Smooth muscle cell (in vitro differentiated cells): Measurements from ENCODE around the gene PCDHB6. TPM values are rescaled to one million over a fixed set of nuclear protein-coding genes. Genes with fewer than 3 reads are reported as not detected.
"Not testable (repeated sequence)": the region's sequence is repeated elsewhere in the genome, so short reads cannot be mapped to it uniquely, and the experiment has no call there.

ENCODE experiments used
- DNase-seq: peaks from one replicate; lab custom pipeline; 2025; ENCODE audit not compliant: unreplicated experiment; lab: John Stamatoyannopoulos, UW
- H2AFZ ChIP-seq: fragments of 200-600 bp; sonication (generic); 2 replicates; pipeline ENCODE4 v1.6.0; 2016; ENCODE audit warnings: antibody characterized with exemption, low read depth, mild to moderate bottlenecking
- H3F3A ChIP-seq: fragments of 200-600 bp; sonication (generic); 2 replicates; pipeline ENCODE4 v1.6.0; 2017; ENCODE audit warnings: antibody characterized with exemption, low read depth
- H3K27ac ChIP-seq: fragments of 200-600 bp; sonication (generic); 2 replicates; pipeline ENCODE4 v1.5.1; 2016; ENCODE audit warnings: low read depth, mild to moderate bottlenecking
- H3K27me3 ChIP-seq: fragments of 200-600 bp; sonication (generic); 2 replicates; pipeline ENCODE4 v1.6.1; 2016; ENCODE audit warnings: low read depth, mild to moderate bottlenecking
- H3K36me3 ChIP-seq: fragments of 200-600 bp; sonication (generic); 2 replicates; pipeline ENCODE4 v1.5.1; 2016; ENCODE audit warnings: low read depth
- H3K4me1 ChIP-seq: fragments of 200-600 bp; sonication (generic); 2 replicates; pipeline ENCODE4 v1.5.1; 2016; ENCODE audit warnings: low read depth
- H3K4me2 ChIP-seq: fragments of 200-600 bp; sonication (generic); 2 replicates; pipeline ENCODE4 v1.6.0; 2016; ENCODE audit warnings: mild to moderate bottlenecking
- H3K4me3 ChIP-seq: fragments of 200-600 bp; sonication (generic); 2 replicates; pipeline ENCODE4 v1.5.1; 2016; ENCODE audit warnings: mild to moderate bottlenecking
- H3K79me2 ChIP-seq: fragments of 200-600 bp; sonication (generic); 2 replicates; pipeline ENCODE4 v1.6.0; 2016; ENCODE audit warnings: low read depth, mild to moderate bottlenecking
- H3K9ac ChIP-seq: fragments of 200-600 bp; sonication (generic); 2 replicates; pipeline ENCODE4 v1.6.0; 2016; ENCODE audit warnings: low read depth
- H3K9me3 ChIP-seq: fragments of 200-600 bp; sonication (generic); replicated peaks from 2 replicates; pipeline ENCODE4 v1.5.1; 2016; ENCODE audit warnings: low read depth
- H4K20me1 ChIP-seq: fragments of 200-600 bp; sonication (generic); 2 replicates; pipeline ENCODE4 v1.6.0; 2016; ENCODE audit warnings: low read depth
- CTCF ChIP-seq: fragments of 200-600 bp; sonication (generic); IDR thresholded peaks from 2 replicates; pipeline ENCODE4 v1.5.1; 2017; ENCODE audit warnings: borderline replicate concordance, mild to moderate bottlenecking, antibody characterized with exemption; ENCODE audit not compliant: insufficient read depth, poor library complexity, severe bottlenecking
- WGBS: methylation state at CpG from one replicate; pipeline ENCODE4 v1.1.7; 2016; ENCODE audit warnings: low lambda C conversion rate; 5-methylcytosine and 5-hydroxymethylcytosine counted together
- polyA plus RNA-seq: library from polyadenylated mRNA; unstranded; fragments of >200 nt; fragmentation: Nextera tagmentation; extraction: Ambion mirVana; gene quantifications from 2 replicates; pipeline ENCODE4 v1.2.1, GENCODE V29; 2016
- total RNA-seq: library from RNA; depleted of rRNA; stranded (reverse); fragments of >200 nt; gene quantifications from 2 replicates; pipeline ENCODE4 v1.2.3, GENCODE V29; 2014

Gene PCDHB6
- total and polyA plus RNA-seq, 2 experiments from 2014 or later = 0.25 to 0.94 TPM

GRCh38 chr5:141175933-141176332 lies 26.1 kb downstream of the PCDHB6 start:
- H3K79me2 ChIP-seq = no peaks in the 10 kb centered on the region
- H3K4me2 ChIP-seq = no peak overlapping the region
- no peaks in the 10 kb centered on the region for H3K36me3 ChIP-seq
- H4K20me1 ChIP-seq = no peaks in the 10 kb centered on the region
- H3K9me3 ChIP-seq = no peaks in the 10 kb centered on the region
- no peaks in the 10 kb centered on the region for H3K4me1 ChIP-seq
- H3F3A ChIP-seq = no peaks in the 10 kb centered on the region
- no peak overlapping the region for H3K27ac ChIP-seq
- no peaks in the 10 kb centered on the region for H3K27me3 ChIP-seq
- TF ChIP-seq CTCF = no peak
- no peak overlapping the region for H2AFZ ChIP-seq
- no peak for DNase-seq
- H3K4me3 ChIP-seq = no peak overlapping the region
- H3K9ac ChIP-seq = no peak overlapping the region
- 95% methylated on average over 1 of the region's 1 CpG for WGBS

DNA sequence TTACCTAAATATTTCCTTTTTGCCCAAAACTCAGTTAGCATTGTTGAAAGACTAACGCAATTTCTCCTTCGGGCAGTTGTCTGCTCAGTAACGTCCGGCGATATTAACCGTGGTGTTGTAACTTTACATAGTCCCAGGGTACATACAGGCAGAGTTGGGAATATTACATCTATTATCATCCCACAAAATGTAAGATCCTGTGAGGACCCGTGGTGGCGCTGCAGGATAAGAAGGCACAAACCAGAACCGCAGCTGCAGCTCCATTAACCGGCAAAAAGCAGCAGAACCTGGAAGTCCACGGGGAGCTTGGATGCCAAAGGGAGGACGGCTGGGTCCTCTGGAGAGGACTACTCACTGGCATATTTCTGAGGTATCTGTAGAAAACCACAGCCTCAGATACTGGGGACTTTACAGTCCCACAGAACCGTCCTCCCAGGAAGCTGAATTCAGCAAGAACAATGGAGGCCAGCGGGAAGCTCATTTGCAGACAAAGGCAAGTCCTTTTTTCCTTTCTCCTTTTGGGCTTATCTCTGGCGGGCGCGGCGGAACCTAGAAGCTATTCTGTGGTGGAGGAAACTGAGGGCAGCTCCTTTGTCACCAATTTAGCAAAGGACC lies 27.8 kb downstream of the PCDHB6 start, which contains the start of gene PCDHB8:
Gene PCDHB8 (plus strand): TSS at position 214 of the 615 bp plus-strand sequence. CDS start 245 bp downstream, at position 459.
- not testable (repeated sequence) for H3K4me2 ChIP-seq, H3K27ac ChIP-seq, H2AFZ ChIP-seq, H3F3A ChIP-seq, H3K9me3 ChIP-seq, H3K9ac ChIP-seq, H3K36me3 ChIP-seq, H3K79me2 ChIP-seq, H3K27me3 ChIP-seq, DNase-seq, H4K20me1 ChIP-seq, H3K4me1 ChIP-seq, H3K4me3 ChIP-seq
- 65% methylated on average over 18 of the region's 18 CpGs for WGBS

- WGBS = 97% methylated on average over 34 of the region's 39 CpGs
Observed at GRCh38 chr5:141179371-141179770, 29.5 kb downstream of the PCDHB6 start.

DNA sequence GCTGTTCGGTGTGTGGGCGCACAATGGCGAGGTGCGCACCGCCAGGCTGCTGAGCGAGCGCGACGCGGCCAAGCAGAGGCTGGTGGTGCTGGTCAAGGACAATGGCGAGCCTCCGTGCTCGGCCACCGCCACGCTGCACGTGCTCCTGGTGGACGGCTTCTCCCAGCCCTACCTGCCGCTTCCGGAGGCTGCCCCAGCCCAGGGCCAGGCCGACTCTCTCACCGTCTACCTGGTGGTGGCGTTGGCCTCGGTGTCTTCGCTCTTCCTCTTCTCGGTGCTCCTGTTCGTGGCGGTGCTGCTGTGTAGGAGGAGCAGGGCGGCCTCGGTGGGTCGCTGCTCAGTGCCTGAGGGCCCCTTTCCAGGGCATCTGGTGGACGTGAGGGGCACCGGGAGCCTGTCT lies 30.0 kb downstream of the PCDHB6 start:
- not testable (repeated sequence) for H3K36me3 ChIP-seq, H3K4me1 ChIP-seq, H3K9ac ChIP-seq, H3K9me3 ChIP-seq, H3K27ac ChIP-seq, H3K79me2 ChIP-seq, H3K4me3 ChIP-seq, H2AFZ ChIP-seq, DNase-seq, H4K20me1 ChIP-seq, H3F3A ChIP-seq, H3K27me3 ChIP-seq, H3K4me2 ChIP-seq
- 94% methylated on average over 27 of the region's 32 CpGs for WGBS

More at GRCh38 chr5:141179371-141179770, 29.5 kb downstream of the PCDHB6 start:
- not testable (repeated sequence) for H2AFZ ChIP-seq, H3K79me2 ChIP-seq, H4K20me1 ChIP-seq, H3K27ac ChIP-seq, H3K4me1 ChIP-seq, H3K4me3 ChIP-seq, H3K9ac ChIP-seq, H3K9me3 ChIP-seq, H3K27me3 ChIP-seq, H3K4me2 ChIP-seq, H3K36me3 ChIP-seq, H3F3A ChIP-seq, DNase-seq

GRCh38 chr5:141180313-141180712 lies 30.5 kb downstream of the PCDHB6 start:
- WGBS = 82% methylated on average over 1 of the region's 1 CpG
- H3K27ac ChIP-seq = no peak overlapping the region
- TF ChIP-seq CTCF = no peak

More at GRCh38 chr5:141180313-141180712, 30.5 kb downstream of the PCDHB6 start:
- H3K9me3 ChIP-seq = no peaks in the 10 kb centered on the region
- no peaks in the 10 kb centered on the region for H3K36me3 ChIP-seq
- DNase-seq = no peak
- H3K4me2 ChIP-seq = no peak overlapping the region
- no peaks in the 10 kb centered on the region for H3K27me3 ChIP-seq
- H3K79me2 ChIP-seq = no peaks in the 10 kb centered on the region
- no peaks in the 10 kb centered on the region for H3K4me1 ChIP-seq
- no peaks in the 10 kb centered on the region for H4K20me1 ChIP-seq
- no peak overlapping the region for H3K9ac ChIP-seq
- H2AFZ ChIP-seq = no peak overlapping the region
- no peak overlapping the region for H3K4me3 ChIP-seq
- no peaks in the 10 kb centered on the region for H3F3A ChIP-seq
